Panc1 (cell line): ENCODE data around the gene SOX8.

Experiments used
- CTCF ChIP-seq: fragments of 450-650 bp; IDR thresholded peaks from 2 replicates; pipeline ENCODE4 v1.5.1; 2017; ENCODE audit warnings: mild to moderate bottlenecking
- POLR2AphosphoS5 ChIP-seq: IDR thresholded peaks from 2 replicates; pipeline ENCODE4 v1.6.1; 2012; ENCODE audit warnings: mild to moderate bottlenecking, low read depth, low read length, moderate library complexity
- REST ChIP-seq, 2 experiments: IDR thresholded peaks; 2 replicates each; pipeline ENCODE4 v1.6.1; 2011 to 2012; ENCODE audit warnings: low read depth in 2 of 2, control low read depth in 1 of 2, low read length in 1 of 2, mild to moderate bottlenecking in 1 of 2, moderate library complexity in 1 of 2; ENCODE audit not compliant: insufficient read depth in 1 of 2
- SIN3A ChIP-seq: IDR thresholded peaks from 2 replicates; pipeline ENCODE4 v1.6.1; 2012; ENCODE audit warnings: low read depth, mild to moderate bottlenecking, low read length, moderate library complexity, borderline replicate concordance; ENCODE audit not compliant: insufficient read depth

GRCh38 chr16:1007284-1007850 is 25.8 kb downstream of the SOX8 start:
- no peak for TF ChIP-seq SIN3A
- TF ChIP-seq CTCF: no peak
- no peak for TF ChIP-seq POLR2AphosphoS5
- TF ChIP-seq REST (IDR thresholded peaks at IDR 0.05; ENCODE audit: insufficient read depth in 1 of 2, low read depth in 2 of 2, low read length in 1 of 2): no peak
